Lung (tissue), 12 donors: ENCODE measurements around the gene HOXB9. TPM values are rescaled to one million over a fixed set of nuclear protein-coding genes. Genes with fewer than 3 reads are reported as not detected.

Experiments
- ATAC-seq: fragments of 200-7000 bp; cut with Tn5 transposase; one replicate; pipeline ENCODE4 v1.9.1; 2020; ENCODE audit warnings: moderate number of reproducible peaks; ENCODE audit not compliant: insufficient read depth, low FRiP score
- DNase-seq, 3 donors: peaks; one replicate each; pipeline ENCODE4 v3.0.0-alpha.2; 2013 to 2017
- H3K27ac ChIP-seq, 2 donors: one replicate each; pipeline ENCODE4 v1.5.1; 2013; ENCODE audit warnings: mild to moderate bottlenecking in 2 of 2, moderate library complexity in 2 of 2, control low read depth in 1 of 2, inconsistent platforms in 1 of 2, low read depth in 1 of 2, low read length in 1 of 2
- H3K27me3 ChIP-seq, 3 donors: one replicate each; pipeline ENCODE4 v1.5.1; 2013; ENCODE audit warnings: low read length in 2 of 3; ENCODE audit not compliant: control insufficient read depth in 3 of 3, insufficient read depth in 3 of 3
- H3K36me3 ChIP-seq, 4 donors: one replicate each; pipeline ENCODE4 v1.5.1; 2013; ENCODE audit warnings: low read length in 4 of 4, mild to moderate bottlenecking in 1 of 4, moderate library complexity in 1 of 4; ENCODE audit not compliant: control insufficient read depth in 4 of 4, insufficient read depth in 4 of 4
- H3K4me1 ChIP-seq, 5 donors: one replicate each; pipeline ENCODE4 v1.5.1; 2013; ENCODE audit warnings: low read length in 5 of 5, mild to moderate bottlenecking in 2 of 5, moderate library complexity in 1 of 5; ENCODE audit not compliant: control insufficient read depth in 5 of 5, insufficient read depth in 5 of 5
- H3K4me3 ChIP-seq: one replicate; pipeline ENCODE4 v1.5.1; 2013; ENCODE audit warnings: mild to moderate bottlenecking, control low read depth, moderate library complexity
- H3K9ac ChIP-seq, 2 donors: one replicate each; pipeline ENCODE4 v1.5.1; 2013; ENCODE audit warnings: low read length in 2 of 2, control low read depth in 1 of 2; ENCODE audit not compliant: insufficient read depth in 1 of 2
- H3K9me3 ChIP-seq, 4 donors: one replicate each; pipeline ENCODE4 v1.5.1; 2013; ENCODE audit warnings: low read length in 3 of 4, mild to moderate bottlenecking in 1 of 4, moderate library complexity in 1 of 4; ENCODE audit not compliant: control insufficient read depth in 4 of 4, insufficient read depth in 3 of 4
- CTCF ChIP-seq: IDR thresholded peaks from 2 replicates; pipeline ENCODE4 v1.5.1; 2012; ENCODE audit warnings: mild to moderate bottlenecking; ENCODE audit errors: control extremely low read depth, extremely low read depth
- WGBS, 2 donors: extraction: QIAGEN DNeasy Blood & Tissue Kit; methylation state at CpG; one replicate each; pipeline ENCODE4 v1.1.7; 2013; 5-methylcytosine and 5-hydroxymethylcytosine counted together
- polyA plus RNA-seq, 2 donors: library from polyadenylated mRNA; stranded (reverse); fragments of 200-250 nt; gene quantifications; one replicate each; pipeline ENCODE4 v1.2.1, GENCODE V29; 2013
- total RNA-seq, 2 donors: library from RNA; depleted of rRNA in 1 of 2; stranded (reverse); fragments of >200 nt in 1 of 2; gene quantifications; one replicate each; pipeline ENCODE4 v1.2.1, GENCODE V29; 2014 to 2021
- donor health status: control.
- donor health status: control.
- donor health status: Bipolar disorder and iron deficiency.
- donor health status: healthy.
- donor health status: DM: yes; HTN: yes; CAD: no.

Gene HOXB9
- total and polyA plus RNA-seq, 4 donors = 0.18 TPM; not detected in 3

GRCh38 chr17:48593126-48593829 is 32.9 kb downstream of the HOXB9 start, which contains the start of gene HOXB5:
Gene HOXB5, minus strand, starts transcription at chr17:48593779. Its CDS starts 97 bp downstream, at chr17:48593682.
- Histone ChIP-seq H3K9ac (peak within 1 kb of the TSS; percentile 91 to 99), H3K9me3 (no peaks in the 10 kb centered on the region), H3K4me1 (peaks cover 0 to 58% (median 6%) of the 10 kb centered on the region in 5 donors), H3K27ac (peak within 1 kb of the TSS in 1 of 2 donors; percentile 78), H3K4me3 (peak within 1 kb of the TSS; percentile 16), H3K36me3 (peaks cover 0 to 19% (median 3%) of the 10 kb centered on the region in 4 donors), H3K27me3 (peaks cover 3 to 68% (median 11%) of the 10 kb centered on the region in 3 donors)
- DNase-seq = no peak
- 0 to 2% methylated on average over 50 of the region's 50 CpGs for WGBS, 2 donors
- no peak for TF ChIP-seq CTCF
- no peak for ATAC-seq

GRCh38 chr17:48592577-48592976 is 33.6 kb downstream of the HOXB9 start:
- H3K9me3 ChIP-seq = no peaks in the 10 kb centered on the region
- H3K36me3 ChIP-seq = peaks cover 0 to 19% (median 3%) of the 10 kb centered on the region in 4 donors
- DNase-seq = peak in 1 of 3 donors; percentile 40
- H3K4me1 ChIP-seq = peaks cover 0 to 62% (median 6%) of the 10 kb centered on the region in 5 donors
- TF ChIP-seq CTCF = no peak
- WGBS, 2 donors = 3 to 5% methylated on average over 14 of the region's 14 CpGs
- no peak for ATAC-seq
- H3K4me3 ChIP-seq = peak overlapping the region; percentile 16
- peak overlapping the region in 1 of 2 donors; percentile 69 for H3K27ac ChIP-seq
- H3K27me3 ChIP-seq = peaks cover 3 to 74% (median 11%) of the 10 kb centered on the region in 3 donors
- H3K9ac ChIP-seq = peak overlapping the region; percentile 91 to 99

- Histone ChIP-seq H3K9me3 (no peaks in the 10 kb centered on the region), H3K4me1 (peaks cover 0 to 67% (median 6%) of the 10 kb centered on the region in 5 donors), H3K27ac (peak overlapping the region in 1 of 2 donors; percentile 69), H3K36me3 (peaks cover 0 to 19% (median 3%) of the 10 kb centered on the region in 4 donors), H3K9ac (peak overlapping the region; percentile 91 to 99), H3K27me3 (peaks cover 3 to 77% (median 11%) of the 10 kb centered on the region in 3 donors), H3K4me3 (no peak overlapping the region)
- TF ChIP-seq CTCF = no peak
- ATAC-seq = no peak
- 11 to 17% methylated on average over 32 to 33 of the region's 33 CpGs for WGBS, 2 donors
- peak in 2 of 3 donors; percentile 40 to 48 for DNase-seq
Observed at GRCh38 chr17:48592057-48592514, 34.1 kb downstream of the HOXB9 start.
